ENCODE results near the gene CYP4B1. TPM values are rescaled to one million over a fixed set of nuclear protein-coding genes. Genes with fewer than 3 reads are reported as not detected.

CYP4B1 gene
- total RNA-seq, 2 donors from 2014 or later = 41.4 to 73.3 TPM

- 0% methylated on average over 1 of the region's 1 CpG for WGBS
- TF ChIP-seq POLR2A (IDR thresholded peaks at IDR 0.05) (no peak), POLR2AphosphoS5 (IDR thresholded peaks at IDR 0.05) (no peak)
- TF ChIP-seq, protein P1, sequence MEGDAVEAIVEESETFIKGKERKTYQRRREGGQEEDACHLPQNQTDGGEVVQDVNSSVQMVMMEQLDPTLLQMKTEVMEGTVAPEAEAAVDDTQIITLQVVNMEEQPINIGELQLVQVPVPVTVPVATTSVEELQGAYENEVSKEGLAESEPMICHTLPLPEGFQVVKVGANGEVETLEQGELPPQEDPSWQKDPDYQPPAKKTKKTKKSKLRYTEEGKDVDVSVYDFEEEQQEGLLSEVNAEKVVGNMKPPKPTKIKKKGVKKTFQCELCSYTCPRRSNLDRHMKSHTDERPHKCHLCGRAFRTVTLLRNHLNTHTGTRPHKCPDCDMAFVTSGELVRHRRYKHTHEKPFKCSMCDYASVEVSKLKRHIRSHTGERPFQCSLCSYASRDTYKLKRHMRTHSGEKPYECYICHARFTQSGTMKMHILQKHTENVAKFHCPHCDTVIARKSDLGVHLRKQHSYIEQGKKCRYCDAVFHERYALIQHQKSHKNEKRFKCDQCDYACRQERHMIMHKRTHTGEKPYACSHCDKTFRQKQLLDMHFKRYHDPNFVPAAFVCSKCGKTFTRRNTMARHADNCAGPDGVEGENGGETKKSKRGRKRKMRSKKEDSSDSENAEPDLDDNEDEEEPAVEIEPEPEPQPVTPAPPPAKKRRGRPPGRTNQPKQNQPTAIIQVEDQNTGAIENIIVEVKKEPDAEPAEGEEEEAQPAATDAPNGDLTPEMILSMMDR (IDR thresholded peaks at IDR 0.05) = no peak
- no peak overlapping the region for H3K27ac ChIP-seq
- H3K27me3 ChIP-seq (replicated peaks; ENCODE audit: insufficient read depth) = no peaks in the 10 kb centered on the region
- H3K9me3 ChIP-seq = no peaks in the 10 kb centered on the region
- intact Hi-C loops (cut with DNase I) = no loop called here
- no peaks in the 10 kb centered on the region for H3K36me3 ChIP-seq
- no peaks in the 10 kb centered on the region for H3K4me1 ChIP-seq (replicated peaks)
- H3K4me3 ChIP-seq = no peak overlapping the region
- no peak for DNase-seq (ENCODE audit: low spot score)
These were observed 3.2 kb downstream of the CYP4B1 start for GRCh38 chr1:46802081-46802480.

DNA sequence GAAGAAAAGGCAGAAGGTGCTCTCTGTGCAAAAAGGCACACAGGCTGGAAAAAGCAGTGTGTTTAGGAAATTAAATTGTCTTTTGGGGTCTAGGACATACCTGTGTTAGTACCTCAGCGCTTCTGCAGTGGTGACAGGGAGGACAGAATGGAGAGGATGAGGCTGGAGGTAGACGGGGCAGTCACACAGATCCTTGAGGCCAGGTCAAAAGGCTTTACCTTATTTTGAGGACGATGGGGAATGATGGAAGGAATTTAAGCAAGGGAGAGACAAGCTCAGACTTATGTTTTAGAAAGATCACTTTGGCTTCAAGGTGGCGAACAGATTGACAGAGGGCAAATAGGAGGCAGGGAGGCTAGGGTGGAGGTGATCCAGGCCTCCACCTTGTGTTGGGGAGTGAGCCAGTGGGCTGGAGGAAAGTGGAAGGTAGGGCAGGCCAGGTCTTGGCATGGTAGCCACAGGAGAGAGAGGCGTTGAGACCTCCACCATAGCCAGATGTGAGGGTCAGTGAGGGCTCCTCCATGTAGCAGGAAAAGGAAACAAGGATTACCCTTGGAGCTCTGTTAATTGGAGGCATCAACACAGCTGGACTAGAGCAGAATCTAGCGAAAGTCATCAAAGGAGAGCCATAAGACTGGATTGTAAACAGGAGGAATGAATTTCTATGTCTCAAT lies 4.2 kb downstream of the CYP4B1 start:
- TF ChIP-seq, protein P1 (IDR thresholded peaks at IDR 0.05) = no peak
- TF ChIP-seq POLR2A (IDR thresholded peaks at IDR 0.05) (no peak), POLR2AphosphoS5 (IDR thresholded peaks at IDR 0.05) (no peak)
- H3K4me3 ChIP-seq = no peak overlapping the region
- H3K27me3 ChIP-seq (replicated peaks; ENCODE audit: insufficient read depth) = no peaks in the 10 kb centered on the region
- peaks cover 2% of the 10 kb centered on the region for H3K4me1 ChIP-seq (replicated peaks)
- no peaks in the 10 kb centered on the region for H3K36me3 ChIP-seq
- intact Hi-C loops (cut with DNase I) = no loop called here
- no peaks in the 10 kb centered on the region for H3K9me3 ChIP-seq
- H3K27ac ChIP-seq = no peak overlapping the region
- no peak for DNase-seq (ENCODE audit: low spot score)
- 88% methylated on average over 6 of the region's 6 CpGs for WGBS

- Histone ChIP-seq H3K9me3 (no peaks in the 10 kb centered on the region), H3K27ac (peak overlapping the region in 1 of 2 donors; percentile 72), H3K4me3 (no peak overlapping the region), H3K4me1 (replicated peaks) (peaks cover 2% of the 10 kb centered on the region), H3K27me3 (replicated peaks; ENCODE audit: insufficient read depth) (no peaks in the 10 kb centered on the region), H3K36me3 (no peaks in the 10 kb centered on the region)
- WGBS = 53% methylated on average over 2 of the region's 2 CpGs
- no peak for DNase-seq (ENCODE audit: low spot score)
- no peak for TF ChIP-seq POLR2A (IDR thresholded peaks at IDR 0.05)
- TF ChIP-seq POLR2AphosphoS5 (IDR thresholded peaks at IDR 0.05) = no peak
- TF ChIP-seq, protein P1 (IDR thresholded peaks at IDR 0.05) = no peak
- intact Hi-C loops (cut with DNase I) = no loop called here
These were observed 5.4 kb downstream of the CYP4B1 start for GRCh38 chr1:46804027-46804889.

DNA sequence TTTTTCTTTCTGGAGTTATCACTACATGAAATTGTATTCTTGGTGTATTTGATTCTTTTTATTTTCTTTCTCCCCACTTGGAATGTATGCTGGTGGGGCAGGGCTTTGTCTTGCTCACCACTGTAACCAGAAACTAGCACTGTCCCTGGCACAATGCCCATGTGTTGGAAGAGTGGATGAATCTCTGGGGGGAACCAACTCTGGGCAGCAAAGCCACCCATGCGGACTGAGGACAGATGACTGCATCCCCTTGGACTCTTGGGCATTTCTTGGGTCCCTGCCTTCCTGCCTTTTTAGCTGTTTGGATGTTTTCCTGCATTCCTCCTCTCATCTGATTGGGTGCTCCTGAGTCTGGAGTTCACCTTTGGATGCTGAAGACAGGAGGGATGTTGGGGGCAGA lies 6.1 kb downstream of the CYP4B1 start:
- H3K4me1 ChIP-seq (replicated peaks) = peaks cover 2% of the 10 kb centered on the region

More for the DNA sequence above, 6.1 kb downstream of the CYP4B1 start:
- TF ChIP-seq, protein P1 (IDR thresholded peaks at IDR 0.05) = no peak
- TF ChIP-seq POLR2AphosphoS5 (IDR thresholded peaks at IDR 0.05) = no peak
- TF ChIP-seq POLR2A (IDR thresholded peaks at IDR 0.05) = no peak
- no peaks in the 10 kb centered on the region for H3K27me3 ChIP-seq (replicated peaks; ENCODE audit: insufficient read depth)
- H3K36me3 ChIP-seq = no peaks in the 10 kb centered on the region
- H3K4me3 ChIP-seq = no peak overlapping the region
- WGBS = 72% methylated on average over 1 of the region's 1 CpG
- peak overlapping the region in 1 of 2 donors; percentile 72 for H3K27ac ChIP-seq
- H3K9me3 ChIP-seq = no peaks in the 10 kb centered on the region
- DNase-seq (ENCODE audit: low spot score) = no peak
- intact Hi-C loops (cut with DNase I) = no loop called here
